ENCODE results near the gene B3GALT6. TPM values are rescaled to one million over a fixed set of nuclear protein-coding genes. Genes with fewer than 3 reads are reported as not detected.

The B3GALT6 gene
- total and polyA plus RNA-seq, 5 experiments from 2014 or later = 8.8 to 24.6 (median 21.4) TPM

GRCh38 chr1:1237874-1238701, 6.1 kb downstream of the B3GALT6 start:
- H3K4me3 Mint-ChIP-seq = no peak overlapping the region
- POLR2A ChIA-PET = no interaction called here
- no peak for ATAC-seq
- DNase-seq = no peak
- peaks cover 4 to 18% (median 15%) of the 10 kb centered on the region in 4 donors for H3K4me1 Mint-ChIP-seq
- H3K36me3 Mint-ChIP-seq = peaks cover 0 to 8% (median 0%) of the 10 kb centered on the region in 3 donors
- H3K27me3 Mint-ChIP-seq = no peaks in the 10 kb centered on the region
- no peaks in the 10 kb centered on the region for H3K9me3 Mint-ChIP-seq
- no peak overlapping the region for H3K27ac Mint-ChIP-seq

DNA sequence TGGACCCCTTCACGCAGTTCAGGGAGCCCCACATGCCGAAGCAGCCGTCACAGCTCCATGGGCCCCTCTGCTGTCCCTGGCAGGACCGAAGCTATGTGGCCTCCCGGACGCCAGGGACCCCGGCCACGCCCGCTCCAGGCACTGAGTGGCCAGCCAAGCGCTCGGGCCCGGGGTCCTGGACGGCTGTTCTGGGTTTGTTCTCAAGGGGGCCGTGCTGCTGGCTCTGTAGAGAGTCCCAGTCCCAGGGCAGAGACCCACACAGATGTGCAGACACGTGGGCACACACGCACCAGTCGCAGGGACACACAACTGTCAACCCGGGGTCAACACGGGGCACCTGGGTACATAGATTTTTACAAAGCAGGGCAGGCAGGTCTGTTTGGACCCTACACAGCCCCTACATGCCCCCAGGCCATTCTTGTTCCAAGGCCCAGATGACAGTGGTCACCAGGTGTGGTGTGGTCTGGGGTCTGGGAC, 6.7 kb downstream of the B3GALT6 start:
- no peak overlapping the region for H3K27ac Mint-ChIP-seq
- POLR2A ChIA-PET = no interaction called here
- H3K9me3 Mint-ChIP-seq = no peaks in the 10 kb centered on the region
- H3K4me3 Mint-ChIP-seq = no peak overlapping the region
- peaks cover 0 to 8% (median 0%) of the 10 kb centered on the region in 3 donors for H3K36me3 Mint-ChIP-seq
- no peak for DNase-seq
- no peak for ATAC-seq
- H3K27me3 Mint-ChIP-seq = no peaks in the 10 kb centered on the region
- H3K4me1 Mint-ChIP-seq = peaks cover 2 to 12% (median 11%) of the 10 kb centered on the region in 4 donors

- POLR2A ChIA-PET = interaction anchor here (0.9 kb wide), 1 partner anchor 22 kb away, joined by 3 read pairs; no protein-coding TSS in a partner anchor
- Mint-ChIP-seq H3K4me1 (peaks cover 0 to 7% (median 6%) of the 10 kb centered on the region in 4 donors), H3K9me3 (no peaks in the 10 kb centered on the region), H3K27me3 (no peaks in the 10 kb centered on the region), H3K27ac (no peak overlapping the region), H3K4me3 (no peak overlapping the region), H3K36me3 (peaks cover 0 to 5% (median 0%) of the 10 kb centered on the region in 3 donors)
- DNase-seq (no peak), ATAC-seq (no peak)
Measured at GRCh38 chr1:1239227-1239613, 7.2 kb downstream of the B3GALT6 start.

GRCh38 chr1:1239614-1240347, 7.7 kb downstream of the B3GALT6 start:
- H3K27ac Mint-ChIP-seq = no peak overlapping the region
- peaks cover 0 to 2% (median under 1%) of the 10 kb centered on the region in 4 donors for H3K4me1 Mint-ChIP-seq
- DNase-seq (no peak), ATAC-seq (no peak)
- H3K27me3 Mint-ChIP-seq = no peaks in the 10 kb centered on the region
- H3K9me3 Mint-ChIP-seq = no peaks in the 10 kb centered on the region
- POLR2A ChIA-PET = interaction anchor here (0.9 kb wide), 1 partner anchor 21 kb away, joined by 3 read pairs; no protein-coding TSS in a partner anchor
- no peak overlapping the region for H3K4me3 Mint-ChIP-seq
- H3K36me3 Mint-ChIP-seq = no peaks in the 10 kb centered on the region

DNA sequence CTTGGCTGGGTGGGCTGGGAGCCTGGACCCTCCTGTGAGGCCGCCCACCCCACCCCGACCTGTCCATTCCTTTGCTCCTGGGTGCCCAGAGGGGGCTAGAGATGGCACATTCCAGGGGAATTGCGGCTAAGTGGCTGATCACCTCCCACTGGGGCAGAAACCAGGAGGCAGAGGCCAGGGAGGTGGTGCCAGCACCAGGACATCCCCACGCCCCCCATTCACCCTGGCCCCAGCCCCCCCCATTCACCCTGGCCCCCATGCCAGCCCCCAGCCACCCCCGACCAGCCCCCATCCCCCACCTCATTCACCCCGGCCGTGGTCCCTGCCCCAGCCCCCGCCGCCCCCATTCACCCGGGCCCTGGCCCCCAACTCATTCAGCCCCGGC, 8.3 kb downstream of the B3GALT6 start:
- Mint-ChIP-seq H3K27me3 (no peaks in the 10 kb centered on the region), H3K4me3 (no peak overlapping the region), H3K36me3 (no peaks in the 10 kb centered on the region), H3K27ac (no peak overlapping the region), H3K4me1 (peaks cover 0 to 2% (median 0%) of the 10 kb centered on the region in 4 donors), H3K9me3 (no peaks in the 10 kb centered on the region)
- ATAC-seq = no peak
- POLR2A ChIA-PET = no interaction called here
- no peak for DNase-seq

DNA sequence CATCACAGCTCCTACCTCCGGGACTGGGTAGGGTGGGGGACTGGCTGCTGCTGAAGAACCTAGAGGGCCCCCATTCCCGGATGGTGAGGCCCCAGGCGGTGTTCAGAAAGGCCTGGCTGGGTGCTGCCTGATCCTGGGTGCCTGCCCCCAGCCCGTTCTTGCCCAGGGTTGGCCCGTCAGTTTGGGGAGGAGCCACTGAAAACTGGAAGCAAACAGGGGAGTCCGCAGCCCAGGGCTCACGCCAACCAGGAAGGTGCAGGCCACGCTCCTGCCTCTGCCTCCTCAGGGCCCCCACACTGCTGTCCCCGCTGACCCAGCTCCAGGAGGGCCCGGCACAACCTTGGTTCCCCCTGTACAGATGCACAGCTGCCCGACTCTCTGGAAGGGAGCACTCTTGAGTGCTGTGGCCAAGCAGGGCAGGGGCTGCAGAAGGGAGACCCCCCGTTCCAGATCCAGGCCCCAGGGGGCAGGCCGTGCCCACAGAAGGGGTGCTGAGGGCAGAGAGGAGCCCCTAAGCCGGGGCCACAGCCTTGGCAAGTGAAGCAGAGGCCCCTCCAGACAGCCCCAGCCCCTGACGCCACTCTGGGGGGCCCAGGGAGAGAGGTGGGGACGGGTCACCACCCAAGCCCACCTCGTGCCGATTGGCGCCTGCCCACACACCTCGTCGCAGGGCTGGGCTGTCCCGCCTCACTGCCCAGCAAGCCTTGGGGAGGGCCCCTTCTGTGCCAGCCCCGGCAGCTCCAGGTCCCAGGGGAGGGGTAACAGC, 9.0 kb downstream of the B3GALT6 start:
- H3K27ac Mint-ChIP-seq = no peak overlapping the region
- H3K4me3 Mint-ChIP-seq = no peak overlapping the region
- H3K9me3 Mint-ChIP-seq = no peaks in the 10 kb centered on the region
- no peaks in the 10 kb centered on the region for H3K36me3 Mint-ChIP-seq
- DNase-seq (no peak), ATAC-seq (no peak)
- POLR2A ChIA-PET = interaction anchor here (0.5 to 0.6 kb wide), 2 partner anchors 14 to 767 kb away, joined by 3 to 4 read pairs; no protein-coding TSS in a partner anchor
- peaks cover 0 to 4% (median 0%) of the 10 kb centered on the region in 4 donors for H3K4me1 Mint-ChIP-seq
- no peaks in the 10 kb centered on the region for H3K27me3 Mint-ChIP-seq

GRCh38 chr1:1241588-1242219, 9.7 kb downstream of the B3GALT6 start:
- Mint-ChIP-seq H3K4me3 (no peak overlapping the region), H3K27ac (no peak overlapping the region), H3K4me1 (peaks cover 0 to 4% (median 0%) of the 10 kb centered on the region in 4 donors), H3K27me3 (no peaks in the 10 kb centered on the region), H3K36me3 (no peaks in the 10 kb centered on the region), H3K9me3 (no peaks in the 10 kb centered on the region)
- no peak for ATAC-seq
- no peak for DNase-seq
- POLR2A ChIA-PET = interaction anchor here (0.6 kb wide), 1 partner anchor 13 kb away, joined by 3 read pairs; no protein-coding TSS in a partner anchor

DNA sequence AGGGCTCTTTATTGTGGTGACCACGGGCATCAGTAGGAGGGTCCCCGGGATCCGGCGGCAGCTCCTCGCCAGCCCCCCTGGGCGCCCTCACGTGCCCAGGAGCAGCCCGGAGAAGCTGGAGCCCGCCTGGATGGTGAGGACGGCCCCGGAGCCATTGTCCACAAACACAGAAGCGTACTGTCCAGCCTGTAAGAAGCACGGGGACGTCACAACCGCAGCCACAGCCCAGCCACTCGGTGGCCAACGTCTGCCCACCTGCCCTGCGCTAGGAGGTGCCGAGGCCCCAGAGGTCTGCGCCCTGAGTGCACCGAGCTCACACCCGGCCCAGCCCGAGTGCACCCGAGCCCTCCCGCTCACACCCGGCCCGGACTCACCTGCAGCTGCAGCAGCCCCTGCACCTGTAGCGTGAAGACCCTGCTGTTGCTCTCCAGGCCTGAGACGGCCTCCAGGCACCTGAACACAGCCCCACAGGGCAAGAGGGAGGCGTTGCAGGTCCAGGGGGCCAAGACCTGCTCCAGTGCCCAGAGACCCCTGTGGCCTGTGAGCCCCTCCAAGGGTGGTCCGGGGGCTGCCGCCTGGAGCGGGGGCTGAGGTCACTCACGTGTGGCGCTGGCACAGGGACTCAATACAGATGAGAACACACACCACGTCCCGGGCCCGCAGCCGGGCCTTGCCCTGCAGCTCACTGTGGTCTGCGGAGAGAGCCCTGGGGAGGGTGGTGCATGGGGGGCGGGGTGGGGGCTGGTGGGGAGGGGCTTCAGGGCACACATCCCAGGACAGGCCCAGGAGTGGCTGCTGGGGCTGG, 10.6 kb downstream of the B3GALT6 start:
- H3K27ac Mint-ChIP-seq = no peak overlapping the region
- ATAC-seq (no peak), DNase-seq (no peak)
- H3K36me3 Mint-ChIP-seq = no peaks in the 10 kb centered on the region
- POLR2A ChIA-PET = interaction anchor here (0.8 to 1.0 kb wide), 2 partner anchors 8 to 93 kb away, joined by 3 read pairs; no protein-coding TSS in a partner anchor
- H3K9me3 Mint-ChIP-seq = no peaks in the 10 kb centered on the region
- H3K4me3 Mint-ChIP-seq = no peak overlapping the region
- H3K27me3 Mint-ChIP-seq = peaks cover 0 to 1% (median 0%) of the 10 kb centered on the region in 5 donors
- peaks cover 0 to 2% (median 0%) of the 10 kb centered on the region in 4 donors for H3K4me1 Mint-ChIP-seq

- H3K27ac Mint-ChIP-seq = no peak overlapping the region
- POLR2A ChIA-PET = interaction anchor here (1.0 kb wide), 1 partner anchor 94 kb away, joined by 3 read pairs; no protein-coding TSS in a partner anchor
- H3K27me3 Mint-ChIP-seq = peaks cover 0 to 1% (median 0%) of the 10 kb centered on the region in 5 donors
- no peak for ATAC-seq
- DNase-seq = no peak
- H3K36me3 Mint-ChIP-seq = no peaks in the 10 kb centered on the region
- H3K4me1 Mint-ChIP-seq = peaks cover 0 to 2% (median 0%) of the 10 kb centered on the region in 4 donors
- no peaks in the 10 kb centered on the region for H3K9me3 Mint-ChIP-seq
- H3K4me3 Mint-ChIP-seq = no peak overlapping the region
Measured at GRCh38 chr1:1243266-1243660, 11.2 kb downstream of the B3GALT6 start.

DNA sequence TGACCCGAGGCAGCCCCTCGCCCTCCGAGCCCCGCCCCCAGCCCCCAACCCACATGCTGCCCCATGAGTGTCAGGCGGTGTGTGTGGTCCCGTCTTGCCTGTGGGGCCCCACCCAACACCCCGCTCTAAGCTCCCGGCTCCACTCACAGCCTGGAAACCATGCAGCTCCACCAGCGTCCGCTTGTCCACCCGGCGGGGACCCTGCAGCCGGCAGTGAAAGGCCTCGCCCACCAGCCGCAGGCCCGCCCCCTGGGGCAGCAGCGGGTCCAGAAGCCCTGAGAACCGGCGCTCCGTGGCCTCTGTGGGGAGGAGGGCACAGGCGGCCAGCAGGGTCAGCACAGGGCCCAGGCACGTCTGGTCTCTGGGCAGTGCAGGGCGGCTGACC, 11.8 kb downstream of the B3GALT6 start:
- no peaks in the 10 kb centered on the region for H3K9me3 Mint-ChIP-seq
- H3K36me3 Mint-ChIP-seq = no peaks in the 10 kb centered on the region
- H3K4me1 Mint-ChIP-seq = peaks cover 0 to 2% (median 0%) of the 10 kb centered on the region in 4 donors
- H3K4me3 Mint-ChIP-seq = peak overlapping the region in 1 of 10 donors; percentile 20
- POLR2A ChIA-PET = interaction anchor here (1.0 kb wide), 1 partner anchor 94 kb away, joined by 3 read pairs; no protein-coding TSS in a partner anchor
- ATAC-seq (no peak), DNase-seq (no peak)
- H3K27me3 Mint-ChIP-seq = peaks cover 0 to 1% (median 0%) of the 10 kb centered on the region in 5 donors
- no peak overlapping the region for H3K27ac Mint-ChIP-seq

- H3K27me3 Mint-ChIP-seq = peaks cover 0 to 1% (median 0%) of the 10 kb centered on the region in 5 donors
- H3K9me3 Mint-ChIP-seq = no peaks in the 10 kb centered on the region
- ATAC-seq (no peak), DNase-seq (peak in 1 of 10 donors; percentile 30)
- no peak overlapping the region for H3K4me3 Mint-ChIP-seq
- H3K36me3 Mint-ChIP-seq = no peaks in the 10 kb centered on the region
- no peak overlapping the region for H3K27ac Mint-ChIP-seq
- H3K4me1 Mint-ChIP-seq = peaks cover 0 to 2% (median 0%) of the 10 kb centered on the region in 4 donors
- POLR2A ChIA-PET = no interaction called here
Measured at GRCh38 chr1:1244192-1244811, 12.3 kb downstream of the B3GALT6 start.

Data from naive thymus-derived CD8-positive, alpha-beta T cell (primary cell).